GM19372 (cell line): Measurements from ENCODE around the gene IST1.
A peak's percentile ranks its signal among the peaks of the same experiment; 100 is the strongest.

Source experiments
- ATAC-seq: cut with Tn5 transposase; IDR thresholded peaks from one replicate; pipeline ENCODE4 v1.9.1; 2021; ENCODE audit warnings: mild to moderate bottlenecking, low read depth, moderate library complexity; ENCODE audit not compliant: unreplicated experiment

Gene IST1

DNA sequence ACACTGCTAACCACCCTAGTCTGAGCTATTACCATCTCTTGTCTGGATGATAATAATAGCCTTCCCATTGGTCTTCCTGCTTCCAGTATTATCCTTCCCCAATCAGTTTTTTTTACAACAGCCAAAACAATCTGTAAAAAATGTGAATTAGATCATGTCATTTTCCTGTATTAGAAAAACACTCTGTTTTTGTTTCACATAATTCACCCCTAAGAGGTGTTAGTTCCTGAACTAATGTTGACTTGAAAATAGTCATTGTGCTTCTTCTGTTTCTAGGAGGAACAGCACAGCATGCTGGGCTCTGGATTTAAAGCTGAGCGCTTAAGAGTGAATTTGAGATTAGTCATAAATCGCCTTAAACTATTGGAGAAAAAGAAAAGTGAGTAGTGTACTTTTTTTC lies 20.0 kb downstream of the IST1 start:
- ATAC-seq, result no peak

DNA sequence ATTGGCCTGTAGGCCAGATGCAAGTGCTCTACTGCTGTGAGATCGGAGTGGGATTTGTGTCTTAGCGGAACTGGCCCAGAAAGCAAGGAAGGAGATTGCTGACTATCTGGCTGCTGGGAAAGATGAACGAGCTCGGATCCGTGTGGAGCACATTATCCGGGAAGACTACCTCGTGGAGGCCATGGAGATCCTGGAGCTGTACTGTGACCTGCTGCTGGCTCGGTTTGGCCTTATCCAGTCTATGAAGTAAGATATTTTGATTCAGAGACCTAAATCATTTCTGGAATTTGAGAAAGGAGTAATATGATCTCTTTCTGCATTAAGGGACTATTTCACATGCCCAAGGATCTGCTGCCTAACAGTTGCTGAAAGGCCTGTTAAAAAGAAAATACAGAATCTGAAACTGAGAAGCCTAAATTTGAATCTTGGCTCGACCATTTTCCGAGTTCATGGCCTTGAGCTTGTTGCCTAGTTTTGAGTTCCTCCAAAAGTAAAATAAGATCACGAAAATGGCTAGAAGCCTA lies 21.1 kb downstream of the IST1 start:
- no peak for ATAC-seq

DNA sequence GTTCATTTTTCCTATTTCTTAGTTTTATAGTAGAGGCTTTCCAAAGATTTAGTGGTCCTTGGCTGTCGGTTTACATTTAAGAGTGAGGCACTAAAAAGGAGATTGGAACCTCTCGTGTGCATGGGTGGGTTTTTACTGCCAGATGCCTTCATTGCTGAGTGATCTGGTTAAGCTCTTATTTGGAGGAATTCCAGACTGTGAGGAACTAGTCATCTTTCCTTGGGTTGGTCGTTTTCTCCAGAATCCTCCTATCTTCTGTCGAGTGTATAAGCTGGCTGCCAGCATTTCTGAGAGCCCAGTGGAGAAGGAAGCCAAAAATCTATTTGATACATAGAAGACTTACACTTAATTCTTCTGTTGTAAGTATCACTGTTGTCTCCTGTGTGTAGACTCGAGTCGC lies 22.6 kb downstream of the IST1 start:
- ATAC-seq, result no peak

DNA sequence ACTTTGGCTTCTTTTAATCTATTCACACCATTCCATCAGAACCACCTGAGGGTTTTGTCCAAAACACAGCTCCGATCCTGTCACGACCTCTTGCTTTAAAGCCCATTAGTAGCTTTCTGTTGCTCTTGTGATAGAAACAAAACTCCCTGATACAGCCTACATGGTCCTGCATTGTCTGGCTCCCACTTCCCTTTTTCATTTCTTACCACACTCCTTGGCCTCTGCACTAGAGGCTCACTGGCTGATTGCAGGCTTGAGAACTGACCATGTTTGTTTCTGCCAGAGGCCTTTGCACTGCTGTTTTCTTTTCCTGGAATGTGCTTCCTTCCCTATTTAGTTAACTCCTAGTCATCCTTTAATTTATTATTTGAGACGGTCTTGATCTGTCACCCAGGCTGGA lies 23.7 kb downstream of the IST1 start:
- ATAC-seq, result peak; percentile 92

DNA sequence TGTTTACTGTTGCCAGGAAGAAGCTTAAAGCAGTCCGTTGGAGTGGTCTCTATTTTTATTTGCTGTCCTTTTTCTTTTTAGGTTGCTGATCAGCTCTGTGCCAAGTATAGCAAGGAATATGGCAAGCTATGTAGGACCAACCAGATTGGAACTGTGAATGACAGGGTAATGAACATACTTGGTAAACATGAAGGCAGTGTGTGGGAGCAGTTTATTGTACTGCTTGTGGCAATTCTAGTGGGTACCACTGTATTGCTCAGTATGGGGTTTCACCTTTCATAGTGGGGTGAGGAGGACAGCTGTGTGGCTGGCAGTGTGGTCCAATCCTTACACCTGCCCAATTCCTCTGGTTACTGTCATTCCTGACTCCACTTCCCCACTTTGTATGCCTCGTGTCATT lies 25.3 kb downstream of the IST1 start:
- ATAC-seq, result no peak

DNA sequence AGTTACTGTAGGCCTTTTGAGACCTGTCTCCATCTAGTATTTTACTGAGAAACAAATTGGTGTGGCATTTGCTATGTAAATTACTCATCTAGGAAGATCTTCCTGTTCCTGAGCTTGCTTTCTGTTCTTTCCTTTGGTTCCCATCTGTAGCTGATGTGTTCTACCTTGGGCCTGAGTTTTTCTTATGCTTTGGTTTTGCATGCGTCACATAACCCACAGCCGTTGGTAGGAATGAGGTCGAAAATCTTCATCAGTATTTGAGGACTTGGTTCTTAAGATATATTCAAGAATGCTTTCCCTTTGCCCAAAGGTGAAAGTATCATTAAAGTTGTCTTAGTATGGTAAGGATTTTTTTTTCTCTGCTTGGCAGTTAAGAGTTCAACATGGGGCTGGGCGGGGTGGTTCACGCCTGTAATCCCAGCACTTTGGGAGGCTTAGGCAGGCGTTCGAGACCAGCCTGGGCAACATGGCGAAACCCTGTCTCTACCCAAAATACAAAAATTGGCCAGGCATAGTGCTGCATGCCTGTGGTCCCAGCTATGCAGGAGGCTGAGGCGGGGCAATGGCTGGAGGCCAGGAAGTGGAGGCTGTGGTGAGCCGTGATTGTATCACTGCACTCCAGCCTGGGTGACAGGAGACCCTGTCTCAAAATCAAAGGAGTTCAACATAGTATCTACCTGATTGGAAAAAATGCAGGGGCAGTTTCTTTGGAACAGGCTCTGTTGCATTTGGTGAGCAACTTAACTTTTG lies 28.8 kb downstream of the IST1 start:
- no peak for ATAC-seq

DNA sequence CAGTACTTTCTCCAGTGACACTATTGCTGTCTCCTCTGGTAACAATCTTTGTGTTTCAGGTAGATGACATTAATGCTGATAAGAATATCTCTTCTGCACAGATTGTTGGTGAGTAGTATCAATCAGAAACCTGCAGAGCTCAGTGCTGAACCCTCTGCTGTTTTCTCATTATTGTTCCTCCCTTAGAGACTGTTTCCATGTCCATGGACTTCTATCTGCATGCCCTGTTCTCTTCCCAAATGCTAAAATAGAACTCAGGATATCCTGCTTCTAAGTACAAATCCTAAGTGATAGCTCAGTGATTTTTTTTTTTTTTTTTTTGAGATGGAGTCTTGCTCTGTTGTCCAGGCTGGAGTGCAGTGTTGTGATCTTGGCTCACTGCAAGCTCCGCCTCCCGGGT lies 29.4 kb downstream of the IST1 start:
- ATAC-seq, result no peak

DNA sequence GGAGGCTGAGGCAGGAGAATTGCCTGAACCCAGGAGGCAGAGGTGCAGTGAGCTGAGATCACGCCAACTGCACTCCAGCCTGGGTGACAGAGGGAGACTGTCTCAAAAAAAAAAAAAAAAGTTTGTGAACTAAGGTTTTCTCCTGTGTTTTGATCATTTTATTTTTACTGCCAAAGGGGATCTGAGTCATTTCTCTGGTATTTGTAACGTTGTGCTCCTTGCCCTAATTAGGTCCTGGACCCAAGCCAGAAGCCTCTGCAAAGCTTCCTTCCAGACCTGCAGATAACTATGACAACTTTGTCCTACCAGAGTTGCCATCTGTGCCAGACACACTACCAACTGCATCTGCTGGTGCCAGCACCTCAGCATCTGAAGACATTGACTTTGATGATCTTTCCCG lies 32.1 kb downstream of the IST1 start:
- no peak for ATAC-seq

DNA sequence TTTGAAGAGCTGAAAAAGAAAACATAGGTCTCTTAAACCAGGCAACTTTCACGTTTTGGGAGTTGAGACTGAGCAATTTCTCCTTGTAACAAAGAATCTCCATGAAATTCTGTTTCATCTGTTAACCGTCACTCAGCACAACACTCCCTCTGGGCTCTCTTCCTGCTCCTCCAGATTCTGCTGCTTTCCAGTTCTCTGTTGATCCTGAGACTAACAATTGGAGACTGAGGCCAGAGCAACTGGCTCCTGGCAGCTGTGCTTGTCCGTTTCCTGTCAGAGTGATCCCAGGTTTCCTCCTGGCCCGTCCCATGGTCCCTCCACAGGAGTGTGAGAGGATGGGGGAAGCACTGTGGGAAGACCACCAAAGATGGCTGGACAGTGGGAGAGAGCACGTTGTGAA lies 32.5 kb downstream of the IST1 start:
- ATAC-seq, result no peak

DNA sequence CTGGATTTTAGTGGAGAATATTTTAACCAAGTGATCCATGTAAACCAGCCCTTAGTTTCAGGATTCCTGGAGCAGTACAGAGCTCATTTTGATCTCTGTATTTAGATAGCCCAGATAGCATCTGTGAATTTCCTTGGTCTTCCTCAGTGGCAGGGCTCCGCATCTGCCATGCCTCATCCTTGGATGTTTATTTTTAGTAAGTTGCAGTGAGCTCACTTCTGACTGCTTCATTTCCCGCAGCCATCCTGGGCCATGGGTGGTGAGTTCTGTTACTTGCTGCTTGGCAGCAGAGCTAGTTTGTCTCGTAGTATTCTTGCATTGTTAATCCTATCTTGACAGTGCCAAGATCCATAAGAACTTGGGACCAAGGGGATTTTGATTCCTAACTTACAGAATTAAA lies 33.7 kb downstream of the IST1 start:
- ATAC-seq, result no peak

DNA sequence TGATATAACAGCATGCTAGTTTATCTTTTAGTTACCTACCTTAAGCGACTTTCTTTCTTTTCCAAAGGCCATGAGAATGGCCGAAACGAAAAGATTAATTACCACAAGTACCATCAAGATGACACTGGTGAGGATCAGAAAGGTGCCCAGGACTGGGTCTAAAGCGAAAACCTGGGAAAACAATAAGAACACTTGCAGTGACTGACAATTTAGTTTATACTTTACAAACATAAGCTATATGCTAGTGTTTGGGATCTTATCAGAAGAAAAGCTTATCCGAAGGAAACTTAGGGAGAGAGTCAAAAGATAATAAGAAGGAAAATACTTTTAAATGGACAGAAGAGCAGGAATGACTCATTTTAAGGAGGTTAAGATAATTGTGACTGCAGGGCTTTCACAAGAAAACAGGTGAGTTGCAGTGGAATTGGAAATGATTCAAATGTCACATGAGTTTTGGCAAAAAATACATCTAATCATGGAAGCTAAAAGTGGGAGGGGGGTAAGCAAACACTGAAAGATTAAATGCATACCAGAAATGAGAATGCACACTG lies 34.8 kb downstream of the IST1 start:
- no peak for ATAC-seq

DNA sequence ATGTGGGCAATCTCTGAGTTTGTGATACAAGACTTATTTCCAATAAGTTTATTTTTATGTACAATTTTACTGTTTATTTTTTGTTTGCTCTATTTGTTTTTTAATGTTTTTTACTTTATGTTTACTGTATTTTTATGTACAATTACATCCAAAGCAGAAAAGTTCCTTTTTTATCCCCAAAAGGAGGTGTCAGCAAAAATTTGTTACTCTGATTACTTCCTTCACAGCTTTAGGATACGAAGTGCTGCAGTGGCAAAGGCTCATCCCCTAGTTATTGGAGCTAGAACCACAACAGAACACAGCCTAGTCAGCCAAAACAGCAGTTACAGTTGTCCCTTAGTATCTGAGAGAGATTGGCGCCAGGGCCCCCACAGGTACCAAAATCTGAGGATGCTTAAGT lies 35.7 kb downstream of the IST1 start:
- ATAC-seq, result no peak

DNA sequence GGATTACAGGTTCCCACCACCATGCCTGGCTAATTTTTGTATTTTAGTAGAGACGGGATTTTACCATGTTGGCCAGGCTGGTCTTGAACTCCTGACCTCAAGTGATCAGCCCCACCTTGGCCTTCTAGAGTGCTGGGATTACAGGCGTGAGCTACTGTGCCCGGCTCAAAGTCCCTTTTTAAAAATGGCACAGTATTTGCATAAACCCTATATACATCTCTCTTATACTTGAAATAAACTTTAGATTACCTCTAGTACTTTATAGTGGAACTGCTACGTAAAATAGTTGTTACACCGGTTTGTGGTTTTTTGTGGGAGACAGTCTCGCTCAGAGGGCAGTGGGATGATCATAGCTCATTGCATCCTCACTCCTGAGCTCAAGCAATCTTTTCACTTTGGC lies 36.3 kb downstream of the IST1 start:
- ATAC-seq, result no peak

DNA sequence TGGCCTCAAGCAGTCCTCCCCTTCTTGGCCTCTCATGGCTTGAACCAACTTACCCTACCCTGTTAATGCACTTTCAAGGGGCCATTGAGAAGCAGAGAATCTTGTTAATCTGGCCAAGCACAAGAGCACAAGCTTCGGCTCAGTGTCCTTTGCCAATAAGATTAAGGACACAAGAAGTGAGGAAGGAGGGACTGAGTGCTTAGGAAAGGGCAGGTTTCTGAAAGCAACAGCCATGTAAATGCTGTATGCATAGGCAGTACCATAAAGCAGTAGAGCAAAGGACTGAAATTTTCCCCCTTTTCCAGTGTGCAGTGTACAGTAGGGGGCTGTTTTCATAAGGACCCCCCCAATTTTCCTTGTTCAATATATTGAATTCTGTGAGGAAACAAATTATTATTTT lies 37.7 kb downstream of the IST1 start:
- ATAC-seq, result no peak

DNA sequence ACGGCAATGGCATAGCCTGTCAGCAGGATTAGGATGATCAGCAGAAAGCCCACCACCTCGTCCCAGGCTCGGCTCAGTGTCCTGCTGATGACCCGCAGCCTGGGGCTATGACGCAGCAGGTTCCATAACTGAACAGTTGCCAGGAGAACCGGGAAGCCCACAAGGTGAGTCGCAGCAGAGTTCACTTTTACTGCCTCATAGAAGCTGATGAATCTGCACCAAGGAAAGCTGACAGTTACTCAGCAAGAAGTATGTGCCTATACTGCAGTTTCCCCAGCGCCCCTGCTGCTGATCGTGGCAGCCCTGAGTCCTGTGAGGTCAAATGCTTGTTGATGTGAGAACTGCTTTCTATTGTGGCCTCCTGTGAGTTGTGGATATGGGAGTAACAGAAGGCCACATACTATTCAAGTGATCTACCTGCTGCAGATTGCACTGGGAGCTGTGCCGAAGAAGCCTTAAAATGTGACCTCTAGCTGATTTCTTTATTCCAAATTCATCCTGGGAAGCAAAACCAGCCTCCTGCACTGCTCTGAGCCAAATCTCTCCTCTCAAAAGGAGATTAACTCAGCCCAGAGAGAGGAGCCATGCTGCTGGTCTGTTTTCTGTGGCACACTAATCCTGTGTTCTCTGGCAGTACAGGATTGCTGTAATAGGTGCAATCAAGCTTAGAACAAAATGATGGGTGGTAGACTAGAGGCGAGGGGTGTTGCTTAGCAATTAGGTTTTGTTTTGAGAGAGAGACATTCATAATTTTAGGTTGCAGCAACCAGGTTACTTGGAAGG lies 38.8 kb downstream of the IST1 start:
- no peak for ATAC-seq

DNA sequence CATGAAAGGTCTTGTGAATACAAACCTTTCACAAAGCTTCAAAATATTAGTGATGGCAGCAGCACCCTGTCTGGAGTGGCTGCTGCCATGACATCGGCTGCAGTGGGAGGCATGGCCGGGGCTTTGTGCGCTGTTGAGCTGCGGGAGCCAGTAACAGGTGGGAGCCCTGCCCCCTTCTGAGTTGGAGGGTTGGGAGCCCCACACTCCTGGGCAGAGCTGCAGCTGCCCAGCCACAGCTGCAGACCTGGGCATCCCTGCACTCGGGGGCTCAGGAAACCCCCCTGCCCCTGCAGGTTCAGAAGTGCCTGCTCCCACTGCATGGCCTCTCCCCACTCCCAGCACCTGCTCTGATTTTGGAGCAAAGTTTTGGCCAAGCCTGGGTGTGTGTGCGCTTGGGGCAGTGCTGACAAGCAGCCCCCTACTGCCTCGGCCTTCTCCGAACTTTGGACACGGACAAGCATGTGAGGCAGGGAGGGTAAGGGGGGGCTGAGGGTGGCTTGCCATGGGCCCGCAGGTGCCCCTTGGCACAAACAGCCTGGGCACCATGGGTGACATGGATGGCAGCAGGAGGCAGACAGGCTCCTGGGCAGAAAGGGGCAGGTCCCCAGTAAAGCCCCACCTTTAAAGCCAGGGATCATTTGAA lies 42.7 kb downstream of the IST1 start:
- ATAC-seq, result no peak

DNA sequence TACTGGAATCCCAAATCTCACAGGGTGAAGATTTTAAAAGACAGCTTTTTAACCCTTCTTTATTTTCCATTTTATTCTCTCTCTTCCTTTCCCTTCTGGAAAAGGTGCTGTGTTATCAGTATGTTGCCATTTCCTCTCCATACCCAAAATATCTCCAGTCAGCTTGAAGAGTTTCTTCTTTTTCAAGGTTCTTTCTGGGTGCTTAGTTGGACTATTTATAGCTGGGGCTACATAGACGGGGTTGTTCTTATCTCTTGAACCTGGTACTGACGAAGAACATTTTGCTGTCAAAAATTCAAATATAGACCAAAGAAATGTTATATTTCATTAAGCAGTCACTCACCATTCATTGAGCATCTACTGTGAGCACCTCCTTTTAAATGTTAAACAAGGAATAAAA lies 48.6 kb downstream of the IST1 start:
- ATAC-seq, result no peak

DNA sequence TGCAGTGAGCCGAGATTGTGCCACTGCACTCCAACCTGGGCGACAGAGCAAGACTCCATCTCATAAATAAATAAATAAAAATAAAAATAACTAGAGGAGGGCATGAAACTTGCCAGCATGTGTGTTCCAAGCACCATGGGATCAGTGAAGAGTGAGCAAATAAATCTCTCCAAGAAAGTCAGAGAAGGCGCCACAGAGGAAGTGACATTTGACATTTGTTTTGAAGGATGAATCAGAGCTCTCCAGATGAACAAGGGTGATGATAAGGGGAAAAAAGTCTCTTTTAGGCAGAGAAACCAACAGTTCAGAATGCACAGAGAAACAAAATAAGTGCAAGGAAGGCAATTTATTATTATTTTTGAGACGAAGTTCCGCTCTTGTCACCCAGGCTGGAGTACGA lies 50.3 kb downstream of the IST1 start:
- ATAC-seq, result no peak

DNA sequence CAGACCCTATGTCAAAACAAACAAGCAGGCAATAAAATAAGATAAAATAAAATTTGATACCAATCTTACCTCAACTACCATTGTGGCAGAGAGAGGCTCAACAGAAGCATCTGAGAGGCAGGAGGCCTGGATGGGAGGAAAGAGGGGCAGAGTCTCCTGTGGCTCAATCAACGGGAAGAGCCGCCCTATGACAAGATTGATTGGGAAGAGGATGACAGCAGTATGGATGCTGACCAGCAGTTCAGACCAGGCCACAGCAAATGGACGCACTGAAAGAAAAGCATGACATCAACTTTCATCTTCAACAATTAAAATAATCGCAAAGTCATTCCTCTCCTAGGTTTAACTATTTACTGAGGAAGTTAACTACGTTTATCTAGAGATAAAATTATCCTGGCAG lies 57.5 kb downstream of the IST1 start:
- ATAC-seq, result no peak

DNA sequence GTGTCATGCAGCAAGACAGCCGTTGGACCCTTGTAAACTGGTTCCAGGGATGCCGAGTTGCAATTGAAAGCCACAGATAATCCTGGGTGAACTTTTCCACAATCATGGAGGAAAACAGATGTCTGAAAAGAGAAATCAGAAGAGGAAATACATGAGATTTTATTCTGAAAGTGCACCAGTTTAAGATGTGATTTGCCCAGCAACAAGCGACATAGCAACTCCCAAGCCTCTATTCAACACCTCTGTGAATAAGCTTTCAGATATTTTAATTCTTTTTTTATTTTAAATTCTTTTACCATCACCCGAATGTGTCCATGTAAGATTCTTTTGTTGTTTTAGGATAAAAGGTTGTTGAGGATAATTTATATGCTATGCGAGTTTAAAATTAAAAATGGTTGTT lies 58.8 kb downstream of the IST1 start:
- ATAC-seq, result no peak

DNA sequence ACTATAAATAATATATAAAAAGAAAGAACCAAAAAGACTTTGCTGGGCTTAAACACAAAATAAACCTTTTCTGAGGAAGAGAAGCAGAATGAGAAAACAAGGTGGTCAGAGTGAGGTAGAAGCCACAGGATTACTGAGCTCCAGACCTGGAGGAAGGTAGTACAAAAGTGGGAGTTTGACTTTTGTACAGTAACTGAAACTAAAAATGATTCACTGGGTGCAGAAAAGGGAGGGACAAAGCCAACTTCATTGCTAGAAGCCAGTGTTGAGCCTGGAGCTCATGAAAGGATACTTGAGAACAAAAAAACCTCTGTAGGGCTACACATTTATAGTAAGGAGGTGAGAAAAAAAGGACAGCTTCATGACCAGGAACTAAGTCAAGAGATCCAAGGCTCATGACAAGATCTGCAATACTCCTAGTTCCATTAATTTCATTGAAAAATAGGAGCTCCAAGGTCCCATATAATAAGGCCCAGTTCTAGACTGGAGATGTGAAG lies 59.4 kb downstream of the IST1 start:
- no peak for ATAC-seq
